HepG2 (cell line): ENCODE results near the gene TLK2. TPM values are rescaled to one million over a fixed set of nuclear protein-coding genes. Genes with fewer than 3 reads are reported as not detected.

Source experiments
- DMAP1 ChIP-seq: IDR thresholded peaks from 2 replicates; pipeline ENCODE4 v1.6.1; 2016
- KMT2B ChIP-seq: IDR thresholded peaks from 2 replicates; pipeline ENCODE4 v1.6.1; 2016; ENCODE audit warnings: missing genetic modification reagents, missing compliant biosample characterization
- POLR2A ChIP-seq, 2 experiments: IDR thresholded peaks; 2 replicates each; pipeline ENCODE4 v1.6.1; 2011; ENCODE audit warnings: low read depth in 2 of 2, low read length in 2 of 2, mild to moderate bottlenecking in 1 of 2, moderate library complexity in 1 of 2; ENCODE audit not compliant: insufficient read depth in 1 of 2
- POLR2AphosphoS5 ChIP-seq: IDR thresholded peaks from 2 replicates; pipeline ENCODE4 v1.6.1; 2012; ENCODE audit warnings: low read depth, low read length
- SATB2 ChIP-seq: sonication (generic); formaldehyde crosslinking; IDR thresholded peaks from 2 replicates; pipeline ENCODE4 v1.5.0; 2020; ENCODE audit warnings: missing genetic modification reagents
- ZFY ChIP-seq: sonication (generic); formaldehyde crosslinking; IDR thresholded peaks from 2 replicates; pipeline ENCODE4 v1.4.0; 2020; ENCODE audit warnings: missing genetic modification reagents
- ZNF317 ChIP-seq: sonication (generic); formaldehyde crosslinking; IDR thresholded peaks from 2 replicates; pipeline ENCODE4 v1.5.0; 2020; ENCODE audit warnings: mild to moderate bottlenecking, missing genetic modification reagents
- ZNF549 ChIP-seq: sonication (generic); formaldehyde crosslinking; IDR thresholded peaks from 2 replicates; pipeline ENCODE4 v1.5.0; 2020; ENCODE audit warnings: missing genetic modification reagents
- ZNF737 ChIP-seq: sonication (generic); formaldehyde crosslinking; IDR thresholded peaks from 2 replicates; pipeline ENCODE4 v1.5.0; 2020; ENCODE audit warnings: missing genetic modification reagents, mild to moderate bottlenecking, borderline replicate concordance
- ZNF788 ChIP-seq: sonication (generic); formaldehyde crosslinking; IDR thresholded peaks from 2 replicates; pipeline ENCODE4 v1.5.0; 2020; ENCODE audit warnings: mild to moderate bottlenecking, missing genetic modification reagents, borderline replicate concordance
- polyA plus RNA-seq, 8 experiments: library from polyadenylated mRNA; depleted of rRNA in 3 of 8; stranded (reverse) in 7 of 8; unstranded in 1 of 8; fragments of >200 nt; fragmentation: Illumina TruSeq in 4 of 8; extraction: Trizol in 4 of 8; gene quantifications; 2 replicates each; pipeline versions ENCODE4 v1.2.1 to v1.2.3, GENCODE V29; 2011 to 2016; ENCODE audit warnings: low read depth in 4 of 8, missing spikeins in 1 of 8, mixed read lengths in 1 of 8; ENCODE audit not compliant: insufficient read depth in 1 of 8
- total RNA-seq, 5 experiments: library from RNA; depleted of rRNA; stranded (reverse); fragments of >200 nt; fragmentation: Illumina TruSeq; extraction: Trizol; gene quantifications; 2 replicates each; pipeline ENCODE4 v1.2.3, GENCODE V29; 2016; ENCODE audit warnings: low read depth in 1 of 5
- TF ChIP-seq, protein P1 (sequence below): sonication (generic); formaldehyde crosslinking; IDR thresholded peaks from 2 replicates; pipeline ENCODE4 v1.5.0; 2020; ENCODE audit warnings: mild to moderate bottlenecking, missing genetic modification reagents
- TF ChIP-seq, protein P2 (sequence below): IDR thresholded peaks from 2 replicates; pipeline ENCODE4 v1.6.1; 2016; ENCODE audit warnings: missing compliant biosample characterization, missing genetic modification reagents, borderline replicate concordance
- TF ChIP-seq, protein P3 (sequence below): sonication (generic); formaldehyde crosslinking; IDR thresholded peaks from 2 replicates; pipeline ENCODE4 v1.5.0; 2020; ENCODE audit warnings: mild to moderate bottlenecking, missing genetic modification reagents, borderline replicate concordance
- TF ChIP-seq, protein P4 (sequence below): sonication (generic); formaldehyde crosslinking; IDR thresholded peaks from 2 replicates; pipeline ENCODE4 v1.4.0; 2020; ENCODE audit warnings: missing genetic modification reagents, borderline replicate concordance

TLK2 gene
- total and polyA plus RNA-seq, 2 of the 13 experiments (the other 11 are each of a cell fraction or from before 2014, with no cell fraction given) = 58.7 to 60.8 TPM

DNA sequence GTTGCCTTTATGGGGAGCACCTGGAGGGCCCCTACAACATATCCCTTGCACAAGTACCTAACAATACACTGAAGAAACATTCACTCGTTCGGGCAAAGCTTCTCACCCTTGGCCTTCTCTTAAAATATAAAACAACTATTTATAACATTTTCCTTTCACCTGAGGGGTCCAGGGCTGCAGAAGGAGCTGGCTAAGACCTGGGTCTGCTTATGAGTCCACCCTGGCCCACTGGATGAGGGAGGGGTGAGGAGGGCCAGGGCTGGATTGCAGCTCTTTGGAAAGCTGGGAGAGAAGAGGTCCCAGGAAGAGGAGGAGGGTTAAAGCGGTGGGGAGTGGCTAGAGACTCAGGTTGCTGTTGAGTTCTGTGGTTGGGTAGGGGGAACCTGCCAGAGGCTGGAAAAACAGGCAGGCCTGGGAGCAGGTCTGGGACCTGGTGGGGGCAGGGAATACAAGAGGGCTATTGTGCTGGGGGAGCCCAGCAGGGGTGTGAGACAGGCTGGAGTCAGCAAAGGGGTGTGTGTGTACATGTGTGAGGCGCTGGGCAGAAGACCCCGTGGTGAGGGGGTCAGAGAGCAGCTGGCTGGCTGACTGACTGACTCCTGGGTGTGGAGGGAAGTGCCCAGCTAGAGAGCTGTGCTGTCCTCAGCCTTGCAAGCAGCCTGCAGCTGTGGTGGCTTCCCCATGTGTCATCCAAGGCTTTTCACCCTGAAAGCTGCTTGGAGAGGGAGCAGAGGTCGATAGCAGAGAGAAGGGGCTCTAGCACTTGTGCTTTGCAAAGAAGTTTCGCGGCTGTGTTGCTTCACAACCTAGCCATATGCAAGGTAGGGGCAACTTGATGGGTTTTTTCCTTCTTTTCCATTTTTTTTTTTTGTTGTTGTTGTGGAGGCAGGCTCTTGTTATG is 138.6 kb downstream of the TLK2 start (continued):
- TF ChIP-seq POLR2AphosphoS5 (no peak), ZNF788 (peak; percentile 58; the same call in 1 of the 2 replicates), SATB2 (CRISPR knock-in tag) (no peak), KMT2B (CRISPR knock-in tag) (no peak), POLR2A (IDR thresholded peaks at IDR 0.05; ENCODE audit: insufficient read depth in 1 of 2, low read depth in 2 of 2, low read length in 2 of 2) (peak; percentile 25 to 40; a peak in 1 of 4 replicates), ZNF737 (CRISPR knock-in tag) (no peak), ZNF317 (CRISPR knock-in tag) (peak; percentile 81; the same call in 1 of the 2 replicates), DMAP1 (CRISPR knock-in tag) (peak; percentile 46; the same call in 1 of the 2 replicates), ZNF549 (CRISPR knock-in tag) (no peak), ZFY (CRISPR knock-in tag) (peak; percentile 20; the same call in 1 of the 2 replicates)
- TF ChIP-seq, protein P1, sequence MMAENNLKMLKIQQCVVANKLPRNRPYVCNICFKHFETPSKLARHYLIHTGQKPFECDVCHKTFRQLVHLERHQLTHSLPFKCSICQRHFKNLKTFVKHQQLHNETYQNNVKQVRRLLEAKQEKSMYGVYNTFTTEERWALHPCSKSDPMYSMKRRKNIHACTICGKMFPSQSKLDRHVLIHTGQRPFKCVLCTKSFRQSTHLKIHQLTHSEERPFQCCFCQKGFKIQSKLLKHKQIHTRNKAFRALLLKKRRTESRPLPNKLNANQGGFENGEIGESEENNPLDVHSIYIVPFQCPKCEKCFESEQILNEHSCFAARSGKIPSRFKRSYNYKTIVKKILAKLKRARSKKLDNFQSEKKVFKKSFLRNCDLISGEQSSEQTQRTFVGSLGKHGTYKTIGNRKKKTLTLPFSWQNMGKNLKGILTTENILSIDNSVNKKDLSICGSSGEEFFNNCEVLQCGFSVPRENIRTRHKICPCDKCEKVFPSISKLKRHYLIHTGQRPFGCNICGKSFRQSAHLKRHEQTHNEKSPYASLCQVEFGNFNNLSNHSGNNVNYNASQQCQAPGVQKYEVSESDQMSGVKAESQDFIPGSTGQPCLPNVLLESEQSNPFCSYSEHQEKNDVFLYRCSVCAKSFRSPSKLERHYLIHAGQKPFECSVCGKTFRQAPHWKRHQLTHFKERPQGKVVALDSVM (CRISPR knock-in tag) = no peak
- TF ChIP-seq, protein P2, sequence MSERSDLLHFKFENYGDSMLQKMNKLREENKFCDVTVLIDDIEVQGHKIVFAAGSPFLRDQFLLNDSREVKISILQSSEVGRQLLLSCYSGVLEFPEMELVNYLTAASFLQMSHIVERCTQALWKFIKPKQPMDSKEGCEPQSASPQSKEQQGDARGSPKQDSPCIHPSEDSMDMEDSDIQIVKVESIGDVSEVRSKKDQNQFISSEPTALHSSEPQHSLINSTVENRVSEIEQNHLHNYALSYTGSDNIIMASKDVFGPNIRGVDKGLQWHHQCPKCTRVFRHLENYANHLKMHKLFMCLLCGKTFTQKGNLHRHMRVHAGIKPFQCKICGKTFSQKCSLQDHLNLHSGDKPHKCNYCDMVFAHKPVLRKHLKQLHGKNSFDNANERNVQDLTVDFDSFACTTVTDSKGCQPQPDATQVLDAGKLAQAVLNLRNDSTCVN (CRISPR knock-in tag) = no peak
- TF ChIP-seq, protein P3, sequence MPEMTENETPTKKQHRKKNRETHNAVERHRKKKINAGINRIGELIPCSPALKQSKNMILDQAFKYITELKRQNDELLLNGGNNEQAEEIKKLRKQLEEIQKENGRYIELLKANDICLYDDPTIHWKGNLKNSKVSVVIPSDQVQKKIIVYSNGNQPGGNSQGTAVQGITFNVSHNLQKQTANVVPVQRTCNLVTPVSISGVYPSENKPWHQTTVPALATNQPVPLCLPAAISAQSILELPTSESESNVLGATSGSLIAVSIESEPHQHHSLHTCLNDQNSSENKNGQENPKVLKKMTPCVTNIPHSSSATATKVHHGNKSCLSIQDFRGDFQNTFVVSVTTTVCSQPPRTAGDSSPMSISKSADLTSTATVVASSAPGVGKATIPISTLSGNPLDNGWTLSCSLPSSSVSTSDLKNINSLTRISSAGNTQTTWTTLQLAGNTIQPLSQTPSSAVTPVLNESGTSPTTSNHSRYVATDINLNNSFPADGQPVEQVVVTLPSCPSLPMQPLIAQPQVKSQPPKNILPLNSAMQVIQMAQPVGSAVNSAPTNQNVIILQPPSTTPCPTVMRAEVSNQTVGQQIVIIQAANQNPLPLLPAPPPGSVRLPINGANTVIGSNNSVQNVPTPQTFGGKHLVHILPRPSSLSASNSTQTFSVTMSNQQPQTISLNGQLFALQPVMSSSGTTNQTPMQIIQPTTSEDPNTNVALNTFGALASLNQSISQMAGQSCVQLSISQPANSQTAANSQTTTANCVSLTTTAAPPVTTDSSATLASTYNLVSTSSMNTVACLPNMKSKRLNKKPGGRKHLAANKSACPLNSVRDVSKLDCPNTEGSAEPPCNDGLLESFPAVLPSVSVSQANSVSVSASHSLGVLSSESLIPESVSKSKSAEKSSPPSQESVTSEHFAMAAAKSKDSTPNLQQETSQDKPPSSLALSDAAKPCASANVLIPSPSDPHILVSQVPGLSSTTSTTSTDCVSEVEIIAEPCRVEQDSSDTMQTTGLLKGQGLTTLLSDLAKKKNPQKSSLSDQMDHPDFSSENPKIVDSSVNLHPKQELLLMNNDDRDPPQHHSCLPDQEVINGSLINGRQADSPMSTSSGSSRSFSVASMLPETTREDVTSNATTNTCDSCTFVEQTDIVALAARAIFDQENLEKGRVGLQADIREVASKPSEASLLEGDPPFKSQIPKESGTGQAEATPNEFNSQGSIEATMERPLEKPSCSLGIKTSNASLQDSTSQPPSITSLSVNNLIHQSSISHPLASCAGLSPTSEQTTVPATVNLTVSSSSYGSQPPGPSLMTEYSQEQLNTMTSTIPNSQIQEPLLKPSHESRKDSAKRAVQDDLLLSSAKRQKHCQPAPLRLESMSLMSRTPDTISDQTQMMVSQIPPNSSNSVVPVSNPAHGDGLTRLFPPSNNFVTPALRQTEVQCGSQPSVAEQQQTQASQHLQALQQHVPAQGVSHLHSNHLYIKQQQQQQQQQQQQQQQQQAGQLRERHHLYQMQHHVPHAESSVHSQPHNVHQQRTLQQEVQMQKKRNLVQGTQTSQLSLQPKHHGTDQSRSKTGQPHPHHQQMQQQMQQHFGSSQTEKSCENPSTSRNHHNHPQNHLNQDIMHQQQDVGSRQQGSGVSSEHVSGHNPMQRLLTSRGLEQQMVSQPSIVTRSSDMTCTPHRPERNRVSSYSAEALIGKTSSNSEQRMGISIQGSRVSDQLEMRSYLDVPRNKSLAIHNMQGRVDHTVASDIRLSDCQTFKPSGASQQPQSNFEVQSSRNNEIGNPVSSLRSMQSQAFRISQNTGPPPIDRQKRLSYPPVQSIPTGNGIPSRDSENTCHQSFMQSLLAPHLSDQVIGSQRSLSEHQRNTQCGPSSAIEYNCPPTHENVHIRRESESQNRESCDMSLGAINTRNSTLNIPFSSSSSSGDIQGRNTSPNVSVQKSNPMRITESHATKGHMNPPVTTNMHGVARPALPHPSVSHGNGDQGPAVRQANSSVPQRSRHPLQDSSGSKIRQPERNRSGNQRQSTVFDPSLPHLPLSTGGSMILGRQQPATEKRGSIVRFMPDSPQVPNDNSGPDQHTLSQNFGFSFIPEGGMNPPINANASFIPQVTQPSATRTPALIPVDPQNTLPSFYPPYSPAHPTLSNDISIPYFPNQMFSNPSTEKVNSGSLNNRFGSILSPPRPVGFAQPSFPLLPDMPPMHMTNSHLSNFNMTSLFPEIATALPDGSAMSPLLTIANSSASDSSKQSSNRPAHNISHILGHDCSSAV (CRISPR knock-in tag) = no peak
- TF ChIP-seq, protein P4, sequence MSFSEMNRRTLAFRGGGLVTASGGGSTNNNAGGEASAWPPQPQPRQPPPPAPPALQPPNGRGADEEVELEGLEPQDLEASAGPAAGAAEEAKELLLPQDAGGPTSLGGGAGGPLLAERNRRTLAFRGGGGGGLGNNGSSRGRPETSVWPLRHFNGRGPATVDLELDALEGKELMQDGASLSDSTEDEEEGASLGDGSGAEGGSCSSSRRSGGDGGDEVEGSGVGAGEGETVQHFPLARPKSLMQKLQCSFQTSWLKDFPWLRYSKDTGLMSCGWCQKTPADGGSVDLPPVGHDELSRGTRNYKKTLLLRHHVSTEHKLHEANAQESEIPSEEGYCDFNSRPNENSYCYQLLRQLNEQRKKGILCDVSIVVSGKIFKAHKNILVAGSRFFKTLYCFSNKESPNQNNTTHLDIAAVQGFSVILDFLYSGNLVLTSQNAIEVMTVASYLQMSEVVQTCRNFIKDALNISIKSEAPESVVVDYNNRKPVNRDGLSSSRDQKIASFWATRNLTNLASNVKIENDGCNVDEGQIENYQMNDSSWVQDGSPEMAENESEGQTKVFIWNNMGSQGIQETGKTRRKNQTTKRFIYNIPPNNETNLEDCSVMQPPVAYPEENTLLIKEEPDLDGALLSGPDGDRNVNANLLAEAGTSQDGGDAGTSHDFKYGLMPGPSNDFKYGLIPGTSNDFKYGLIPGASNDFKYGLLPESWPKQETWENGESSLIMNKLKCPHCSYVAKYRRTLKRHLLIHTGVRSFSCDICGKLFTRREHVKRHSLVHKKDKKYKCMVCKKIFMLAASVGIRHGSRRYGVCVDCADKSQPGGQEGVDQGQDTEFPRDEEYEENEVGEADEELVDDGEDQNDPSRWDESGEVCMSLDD (CRISPR knock-in tag) = no peak
